ENCODE data around the gene USP25.

DNA sequence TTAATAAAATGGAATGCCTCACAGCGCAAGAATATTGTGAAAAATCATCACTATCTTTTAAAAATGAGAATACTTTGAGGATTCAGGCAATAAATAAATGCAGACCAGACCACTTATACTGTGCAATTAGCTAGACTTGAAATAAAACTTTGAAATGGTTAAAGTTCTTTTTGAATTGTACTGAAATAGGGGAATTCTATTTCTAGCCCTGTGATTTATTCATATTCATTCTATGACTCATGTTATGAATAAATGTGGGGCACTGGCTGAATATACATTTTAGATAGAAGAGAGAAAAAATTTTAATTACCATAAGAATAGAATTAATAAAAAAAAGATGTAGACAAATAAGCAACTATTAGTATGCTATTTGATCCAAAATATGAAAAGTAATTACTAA is 16.4 kb upstream of the USP25 start:
- TF ChIP-seq, protein P1, sequence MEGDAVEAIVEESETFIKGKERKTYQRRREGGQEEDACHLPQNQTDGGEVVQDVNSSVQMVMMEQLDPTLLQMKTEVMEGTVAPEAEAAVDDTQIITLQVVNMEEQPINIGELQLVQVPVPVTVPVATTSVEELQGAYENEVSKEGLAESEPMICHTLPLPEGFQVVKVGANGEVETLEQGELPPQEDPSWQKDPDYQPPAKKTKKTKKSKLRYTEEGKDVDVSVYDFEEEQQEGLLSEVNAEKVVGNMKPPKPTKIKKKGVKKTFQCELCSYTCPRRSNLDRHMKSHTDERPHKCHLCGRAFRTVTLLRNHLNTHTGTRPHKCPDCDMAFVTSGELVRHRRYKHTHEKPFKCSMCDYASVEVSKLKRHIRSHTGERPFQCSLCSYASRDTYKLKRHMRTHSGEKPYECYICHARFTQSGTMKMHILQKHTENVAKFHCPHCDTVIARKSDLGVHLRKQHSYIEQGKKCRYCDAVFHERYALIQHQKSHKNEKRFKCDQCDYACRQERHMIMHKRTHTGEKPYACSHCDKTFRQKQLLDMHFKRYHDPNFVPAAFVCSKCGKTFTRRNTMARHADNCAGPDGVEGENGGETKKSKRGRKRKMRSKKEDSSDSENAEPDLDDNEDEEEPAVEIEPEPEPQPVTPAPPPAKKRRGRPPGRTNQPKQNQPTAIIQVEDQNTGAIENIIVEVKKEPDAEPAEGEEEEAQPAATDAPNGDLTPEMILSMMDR (IDR thresholded peaks at IDR 0.05; ENCODE audit: poor library complexity), result no peak
- no peak for TF ChIP-seq EZH2phosphoT487 (IDR thresholded peaks at IDR 0.05; ENCODE audit: low read depth, severe bottlenecking, unreplicated experiment)
- TF ChIP-seq EZH2 (IDR thresholded peaks at IDR 0.05; ENCODE audit: borderline replicate concordance), result no peak

All from hepatocyte (in vitro differentiated cells).